ENCODE measurements around the gene ASCC2.
A peak's percentile ranks its signal among the peaks of the same experiment; 100 is the strongest.

ASCC2 gene

DNA sequence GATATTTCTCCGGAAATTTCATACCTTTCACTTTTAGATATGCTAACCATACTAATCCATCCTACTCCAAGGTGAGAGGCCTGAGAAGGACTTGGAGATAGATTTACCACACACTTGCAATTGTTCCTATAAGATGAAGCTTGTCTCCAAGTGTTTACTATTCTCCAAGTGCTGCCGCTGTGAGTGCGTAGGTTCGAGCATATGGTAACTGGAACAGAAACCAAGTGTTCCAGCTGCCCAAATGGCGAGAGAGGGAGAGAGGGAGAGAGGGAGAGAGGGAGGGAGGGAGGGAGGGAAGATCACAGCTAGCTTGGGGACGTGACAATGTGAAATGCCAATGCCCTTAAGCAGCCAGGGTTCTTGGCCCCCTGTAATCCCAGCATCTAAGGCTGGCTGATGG, 21.5 kb downstream of the ASCC2 start:
- no peak for DNase-seq

DNA sequence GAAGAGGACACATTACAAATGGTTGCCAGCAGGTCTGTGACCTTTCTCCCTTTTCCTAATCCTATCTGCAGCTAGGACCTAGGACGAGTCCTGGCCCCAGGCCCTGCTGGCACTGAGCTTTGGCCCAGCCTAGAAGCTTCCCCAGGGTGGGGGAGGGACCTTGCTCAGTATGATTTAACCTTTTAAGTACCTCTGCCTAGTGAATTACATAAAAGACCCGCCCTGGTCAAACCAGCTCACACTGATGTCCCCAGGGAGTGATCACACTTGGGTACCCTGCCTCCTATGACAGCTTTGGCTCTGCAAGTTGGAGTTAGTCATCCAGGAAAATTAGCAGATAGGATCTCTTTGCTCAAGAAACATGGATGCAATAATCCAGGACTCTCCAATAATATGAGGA, 21.9 kb downstream of the ASCC2 start:
- no peak for DNase-seq

DNA sequence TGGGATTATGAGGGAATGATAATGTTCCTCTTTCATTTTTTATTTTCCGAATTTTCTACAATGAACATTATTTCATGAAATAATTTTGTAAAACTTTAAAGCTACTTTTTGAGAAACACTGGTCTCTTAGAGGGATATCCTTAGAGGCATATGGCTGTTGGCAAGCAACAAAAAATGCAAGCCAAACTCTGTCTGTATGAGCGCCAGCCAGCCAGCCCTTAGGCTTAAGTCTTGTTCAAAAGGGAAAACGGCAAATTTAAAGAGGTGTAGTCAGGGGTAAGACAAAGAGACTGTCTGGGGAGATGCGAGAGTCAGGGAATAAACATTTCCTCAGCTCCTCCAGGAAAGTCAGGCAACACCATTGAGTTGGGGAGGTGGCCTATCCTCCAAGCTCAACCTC, 22.5 kb downstream of the ASCC2 start:
- DNase-seq = no peak

DNA sequence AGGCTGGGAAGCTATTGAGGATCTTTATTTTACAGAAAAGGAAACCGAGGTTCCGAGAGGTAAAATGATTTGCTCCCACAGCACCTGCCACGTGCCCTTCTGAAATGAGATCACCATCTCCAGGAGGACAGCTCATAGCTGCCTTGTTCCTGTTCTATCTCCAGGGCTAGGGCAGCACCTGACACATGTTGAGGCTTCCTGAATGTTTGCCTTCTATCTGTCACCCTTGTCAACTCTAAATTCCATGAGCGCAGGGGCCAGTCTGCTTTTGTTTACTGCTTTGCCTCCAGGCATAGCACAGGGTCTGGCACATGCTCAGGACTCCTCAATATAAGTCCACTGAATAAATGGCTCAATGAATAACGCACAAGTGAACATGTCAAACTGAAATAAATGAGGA, 24.1 kb downstream of the ASCC2 start:
- no peak for DNase-seq

DNA sequence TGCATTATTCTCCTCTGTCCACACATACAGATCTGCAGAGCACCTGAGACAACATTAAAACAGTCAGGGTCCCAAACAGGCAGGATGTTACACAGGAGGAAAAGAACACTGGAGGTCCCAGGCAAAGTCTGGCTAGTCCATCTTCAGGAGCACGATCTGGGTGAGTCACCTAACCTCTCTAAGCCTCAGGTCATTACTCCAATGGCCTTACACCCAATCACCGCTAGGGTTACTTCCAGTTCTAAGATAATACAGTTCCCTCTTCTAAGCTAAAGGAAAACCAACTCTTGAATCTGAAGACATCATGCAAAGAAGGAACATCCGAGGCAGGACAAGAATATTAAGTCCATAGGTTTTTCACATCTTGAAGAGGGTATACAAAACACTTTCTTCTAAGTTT, 24.5 kb downstream of the ASCC2 start:
- peak; percentile 82 for DNase-seq

DNA sequence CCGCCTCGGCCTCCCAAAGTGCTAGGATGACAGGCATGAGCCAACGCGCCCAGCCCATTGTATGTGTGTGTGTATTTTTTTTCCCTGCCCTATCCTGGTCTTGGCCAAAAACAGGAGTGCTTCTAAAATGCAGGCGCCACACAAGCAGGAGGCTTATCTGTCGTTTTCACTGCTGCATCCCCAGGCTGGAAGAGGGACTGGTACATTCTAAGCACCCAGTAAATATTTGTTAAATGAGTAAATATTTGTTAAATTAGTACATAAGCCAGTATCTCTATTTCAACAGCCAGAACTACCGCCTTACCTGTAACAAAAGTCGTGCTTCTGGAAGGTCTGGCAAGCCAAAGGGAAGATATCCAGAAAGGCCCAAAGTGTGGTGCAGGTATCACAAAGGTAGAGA, 24.9 kb downstream of the ASCC2 start:
- DNase-seq = no peak

DNA sequence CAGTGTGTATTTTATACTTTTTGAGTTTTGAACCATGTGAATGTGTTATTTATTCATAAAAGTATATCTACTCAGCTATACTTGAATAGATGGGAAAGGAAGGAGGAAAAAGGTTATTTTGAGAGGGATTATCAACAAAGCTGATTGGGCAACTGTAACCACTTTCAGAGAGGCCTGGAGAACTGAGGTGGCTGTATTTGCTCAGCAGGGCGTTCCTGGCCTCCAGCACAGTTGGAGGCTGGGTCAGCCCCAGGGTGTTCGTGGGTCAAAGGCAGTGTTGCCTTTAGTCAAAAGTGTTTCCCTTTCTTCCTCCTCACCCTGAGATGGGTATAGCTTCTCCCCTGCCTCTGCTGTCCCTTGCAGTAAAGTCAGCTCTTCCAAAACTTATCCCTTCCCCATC, 26.7 kb downstream of the ASCC2 start:
- DNase-seq = no peak

DNA sequence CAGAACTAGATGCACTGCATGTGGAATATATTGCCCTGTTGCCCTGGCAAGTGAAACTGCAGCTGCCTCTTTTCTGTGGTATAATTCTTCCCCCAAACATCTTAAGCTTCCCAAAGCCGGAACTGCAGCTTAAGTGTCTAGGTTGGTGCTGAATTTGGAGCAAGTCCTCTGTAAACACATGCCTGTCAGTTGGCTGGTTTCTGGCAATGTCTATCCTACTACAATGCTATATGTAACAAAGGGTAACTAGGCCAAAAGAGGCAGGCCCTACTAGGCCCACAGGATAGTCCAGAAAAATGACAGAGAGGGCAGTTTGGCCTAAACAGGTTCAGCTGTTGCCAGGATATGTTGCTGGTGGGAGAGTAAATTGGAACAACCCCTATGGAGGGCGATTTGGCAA, 27.9 kb downstream of the ASCC2 start:
- DNase-seq = no peak

DNA sequence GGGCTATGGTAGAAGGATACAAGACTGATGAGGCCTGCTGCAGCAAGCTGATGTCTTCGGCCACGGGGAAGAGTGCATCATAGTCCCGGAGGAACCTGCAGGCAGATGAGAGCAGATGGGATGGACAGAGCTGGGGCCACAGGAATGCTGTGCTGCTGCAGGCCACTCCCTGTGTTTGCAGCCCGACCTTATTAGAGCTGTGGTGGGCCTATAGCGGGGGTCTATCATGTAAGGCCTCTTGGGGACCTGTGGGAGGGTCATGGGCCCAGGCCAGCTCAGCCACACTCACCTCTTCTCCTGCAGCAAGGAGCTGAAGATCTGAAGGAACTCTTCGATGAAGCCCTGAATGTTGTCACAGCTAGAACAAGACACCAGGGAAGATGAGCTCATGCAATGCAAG, 31.9 kb downstream of the ASCC2 start:
- no peak for DNase-seq

DNA sequence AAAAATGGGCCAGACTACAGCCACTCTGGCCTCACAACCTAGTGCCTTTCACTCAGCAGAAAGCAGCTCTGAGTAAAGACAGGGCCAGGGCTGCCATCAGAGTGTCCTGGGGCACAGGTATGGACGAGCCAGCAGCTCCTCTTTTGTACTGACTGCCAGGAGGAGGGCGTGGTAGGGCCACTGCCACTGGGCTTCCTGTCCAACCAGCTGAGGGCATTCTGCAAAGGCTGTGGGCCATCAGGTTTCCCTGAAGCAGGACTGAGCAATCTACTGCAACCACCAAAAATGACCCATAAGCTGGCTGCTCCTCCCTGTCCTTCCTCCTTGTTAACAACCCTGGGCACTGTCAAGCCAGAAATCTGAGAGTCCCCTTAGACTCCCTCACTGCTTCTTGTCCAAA, 33.1 kb downstream of the ASCC2 start:
- no peak for DNase-seq

DNA sequence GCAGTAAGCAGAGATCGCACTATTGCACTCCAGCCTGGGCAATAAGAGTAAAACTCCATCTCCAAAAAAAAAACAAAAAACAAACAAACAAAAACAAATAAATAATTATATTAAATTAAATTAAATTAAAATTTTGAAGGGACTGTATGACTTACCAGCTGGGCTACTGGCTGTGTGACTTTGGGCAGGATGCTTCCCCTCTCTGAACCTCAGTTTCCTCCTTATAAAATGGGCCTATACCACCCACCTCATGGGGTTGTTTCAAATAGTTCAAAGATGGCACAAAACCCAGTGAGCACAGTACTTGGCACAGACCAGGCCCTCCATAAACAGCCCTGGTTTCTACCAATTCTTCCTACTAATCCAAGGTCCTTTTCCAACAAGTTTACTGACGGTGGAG, 34.9 kb downstream of the ASCC2 start:
- DNase-seq = no peak

DNA sequence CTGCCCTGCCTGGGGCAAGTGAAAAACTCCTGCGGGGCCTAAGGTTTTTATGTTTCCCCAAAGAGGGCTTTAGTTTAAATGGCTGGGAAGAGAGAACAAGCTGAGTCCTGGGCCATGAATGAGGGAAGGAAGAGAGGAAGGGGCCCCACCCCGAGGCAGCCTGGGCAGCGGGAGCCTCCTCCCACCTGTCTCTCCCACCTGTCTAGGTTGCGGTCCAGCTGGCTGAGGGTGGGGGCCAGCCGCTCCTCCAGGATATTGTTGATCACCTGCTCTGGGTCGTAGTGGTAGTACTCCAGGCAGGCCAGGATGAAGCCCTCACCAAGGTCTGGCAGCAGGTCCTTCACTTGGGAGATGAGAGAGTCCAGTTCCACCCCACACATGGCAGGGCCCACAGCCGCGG, 36.3 kb downstream of the ASCC2 start:
- no peak for DNase-seq

DNA sequence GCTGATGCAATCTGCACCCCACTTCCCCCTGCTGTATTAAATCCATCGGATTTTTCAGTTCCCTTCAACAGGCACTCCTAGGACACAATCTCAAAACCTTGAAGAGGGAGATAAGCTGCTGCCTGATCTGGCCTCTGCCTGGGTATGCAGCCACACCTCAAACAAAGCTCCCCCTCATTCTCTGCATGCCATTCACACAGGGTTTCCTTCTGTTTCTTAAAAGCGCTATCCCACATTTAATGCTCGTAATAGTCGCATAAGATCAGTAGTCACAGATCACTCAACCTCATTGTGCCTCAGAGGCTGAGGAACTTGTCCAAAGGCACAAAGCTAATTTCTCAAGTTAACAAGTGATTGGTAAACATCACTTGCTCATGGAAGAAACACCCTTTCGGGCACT, 36.9 kb downstream of the ASCC2 start:
- DNase-seq = no peak

DNA sequence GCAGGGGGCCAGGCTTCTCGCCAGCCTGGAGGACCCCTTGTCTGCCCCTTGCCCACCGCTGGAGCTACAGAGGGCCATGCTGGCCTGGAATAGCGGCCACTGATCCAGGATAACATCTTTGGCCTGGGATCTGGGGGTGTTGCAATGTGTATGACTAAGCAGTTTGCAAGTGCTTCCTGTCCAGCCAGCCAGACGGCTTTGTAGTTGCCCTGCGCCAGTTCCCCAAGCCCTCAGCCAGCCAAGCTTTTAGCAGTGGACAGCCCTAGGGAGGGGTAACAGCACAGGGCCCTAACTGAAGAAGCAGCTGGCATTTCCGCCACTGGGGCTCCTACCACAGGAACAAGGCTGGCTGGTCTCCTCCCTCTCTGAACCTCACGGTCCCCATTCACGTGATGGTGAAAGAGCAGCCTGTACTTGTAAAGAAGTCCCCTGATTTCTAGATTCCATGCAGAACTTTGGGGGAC, 38.8 kb downstream of the ASCC2 start:
- DNase-seq = peak; percentile 96

DNA sequence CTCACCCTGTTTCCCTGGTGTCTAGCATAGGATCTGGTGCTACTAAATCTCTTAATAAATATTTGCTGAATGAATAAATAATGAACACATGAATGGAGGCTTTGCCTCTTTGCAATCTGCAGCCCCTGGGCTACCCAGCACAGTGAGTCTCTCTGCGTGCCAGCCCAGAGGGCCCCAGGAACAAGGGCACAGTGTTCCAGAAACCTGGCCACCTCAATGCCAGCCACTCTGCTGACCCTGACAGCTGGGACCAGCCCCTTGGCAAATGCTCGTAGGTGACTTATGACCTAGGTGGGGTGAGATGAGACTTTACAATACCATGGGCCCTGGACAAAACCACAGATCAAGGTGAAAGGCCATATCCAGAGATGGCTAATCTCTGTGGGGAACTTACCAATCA, 39.3 kb downstream of the ASCC2 start:
- no peak for DNase-seq

DNA sequence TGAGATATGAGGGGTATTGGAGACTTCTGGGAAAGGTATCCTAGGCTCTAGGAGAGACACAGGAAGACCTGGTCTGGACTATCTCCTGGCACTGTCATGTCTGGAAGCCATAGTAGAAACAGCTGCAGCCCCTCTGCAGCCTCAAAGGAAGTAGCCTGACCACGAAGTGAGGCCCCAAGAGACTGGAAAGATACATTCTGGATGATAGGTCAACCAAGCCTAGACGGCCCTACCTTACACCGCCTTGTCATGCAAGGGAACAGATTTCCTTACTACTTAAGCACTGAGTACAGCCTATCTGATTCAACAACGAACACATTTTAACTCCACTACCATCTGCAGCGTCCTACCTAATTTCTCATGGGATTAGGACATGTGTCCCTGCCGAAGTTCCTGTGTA, 39.8 kb downstream of the ASCC2 start:
- no peak for DNase-seq

DNA sequence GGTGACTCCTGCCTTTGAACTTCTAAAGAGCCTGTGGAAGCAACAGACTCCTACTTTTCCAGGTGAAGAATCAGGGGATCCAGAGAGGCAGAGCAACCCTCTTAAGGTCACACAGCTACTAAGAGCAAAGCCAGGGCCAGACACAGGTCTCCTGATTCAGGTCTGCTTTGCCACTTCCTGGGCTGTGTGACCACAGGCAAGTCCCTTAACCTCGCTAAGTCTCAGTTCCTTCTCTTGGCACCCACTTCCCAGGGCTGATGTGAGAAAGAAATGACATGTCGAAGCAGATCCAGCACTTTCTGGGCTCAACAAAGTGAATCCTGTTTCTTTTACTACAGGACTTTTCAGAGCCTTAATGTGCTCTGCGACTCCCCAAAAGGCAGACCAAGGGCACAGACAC, 40.7 kb downstream of the ASCC2 start:
- DNase-seq = no peak

DNA sequence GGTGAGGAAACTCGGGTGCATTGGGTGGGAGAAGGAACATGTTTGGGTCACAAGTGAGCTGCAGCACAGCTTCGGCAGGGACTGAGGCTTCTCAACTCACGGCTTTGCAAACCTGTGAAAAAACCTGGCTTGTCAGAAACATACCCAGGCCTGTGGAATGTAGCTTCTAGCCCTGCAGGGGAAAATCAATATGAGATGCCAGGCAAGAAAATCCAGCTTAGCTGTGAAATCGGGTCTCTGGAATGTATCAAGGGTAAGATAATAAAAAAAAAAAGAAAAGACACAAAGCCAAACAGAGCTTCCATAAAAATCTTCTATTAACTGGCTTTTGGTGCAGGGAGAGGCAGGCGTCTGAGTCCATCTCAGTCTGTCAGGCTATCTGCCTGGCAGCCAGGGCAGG, 42.4 kb downstream of the ASCC2 start:
- no peak for DNase-seq

DNA sequence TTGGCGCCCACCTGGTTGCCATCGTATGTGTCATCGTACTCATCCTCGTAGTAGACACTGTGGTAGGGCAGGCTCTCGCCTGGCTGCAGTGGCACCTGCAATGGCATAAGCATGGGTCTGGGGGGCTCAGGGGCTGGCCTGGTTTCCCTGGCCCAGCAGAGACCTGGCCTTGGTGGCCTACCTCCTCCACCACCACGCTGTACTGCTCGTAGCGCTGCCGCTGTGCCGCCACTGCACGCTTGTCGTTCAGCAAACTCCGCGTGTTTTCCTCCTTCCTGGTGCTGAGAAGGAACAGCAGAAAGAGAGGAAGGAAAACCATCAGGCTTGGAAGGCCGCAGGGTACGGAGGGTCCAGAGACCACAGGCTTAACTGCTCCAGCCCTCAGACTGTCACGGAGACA, 44.7 kb downstream of the ASCC2 start:
- no peak for DNase-seq

DNA sequence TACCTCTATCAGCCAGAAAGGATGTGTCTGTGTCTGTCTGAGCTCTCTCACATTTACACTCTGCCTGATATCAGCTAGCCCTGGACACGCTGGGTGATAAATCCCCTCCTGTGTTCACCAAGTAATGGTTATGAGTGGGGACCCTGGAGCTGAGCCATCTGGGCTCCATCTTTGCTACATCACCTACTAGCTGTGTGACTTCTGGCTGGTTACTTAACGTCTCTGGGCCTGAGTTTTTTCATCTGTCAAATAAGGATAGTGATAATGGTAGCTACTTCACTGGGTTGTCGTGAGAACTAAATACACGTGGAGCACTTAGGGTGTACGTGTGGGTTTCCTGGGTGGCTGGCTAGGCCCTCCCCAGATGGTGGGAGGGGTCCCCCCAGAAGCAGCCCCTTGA, 48.0 kb downstream of the ASCC2 start:
- DNase-seq = no peak

DNA sequence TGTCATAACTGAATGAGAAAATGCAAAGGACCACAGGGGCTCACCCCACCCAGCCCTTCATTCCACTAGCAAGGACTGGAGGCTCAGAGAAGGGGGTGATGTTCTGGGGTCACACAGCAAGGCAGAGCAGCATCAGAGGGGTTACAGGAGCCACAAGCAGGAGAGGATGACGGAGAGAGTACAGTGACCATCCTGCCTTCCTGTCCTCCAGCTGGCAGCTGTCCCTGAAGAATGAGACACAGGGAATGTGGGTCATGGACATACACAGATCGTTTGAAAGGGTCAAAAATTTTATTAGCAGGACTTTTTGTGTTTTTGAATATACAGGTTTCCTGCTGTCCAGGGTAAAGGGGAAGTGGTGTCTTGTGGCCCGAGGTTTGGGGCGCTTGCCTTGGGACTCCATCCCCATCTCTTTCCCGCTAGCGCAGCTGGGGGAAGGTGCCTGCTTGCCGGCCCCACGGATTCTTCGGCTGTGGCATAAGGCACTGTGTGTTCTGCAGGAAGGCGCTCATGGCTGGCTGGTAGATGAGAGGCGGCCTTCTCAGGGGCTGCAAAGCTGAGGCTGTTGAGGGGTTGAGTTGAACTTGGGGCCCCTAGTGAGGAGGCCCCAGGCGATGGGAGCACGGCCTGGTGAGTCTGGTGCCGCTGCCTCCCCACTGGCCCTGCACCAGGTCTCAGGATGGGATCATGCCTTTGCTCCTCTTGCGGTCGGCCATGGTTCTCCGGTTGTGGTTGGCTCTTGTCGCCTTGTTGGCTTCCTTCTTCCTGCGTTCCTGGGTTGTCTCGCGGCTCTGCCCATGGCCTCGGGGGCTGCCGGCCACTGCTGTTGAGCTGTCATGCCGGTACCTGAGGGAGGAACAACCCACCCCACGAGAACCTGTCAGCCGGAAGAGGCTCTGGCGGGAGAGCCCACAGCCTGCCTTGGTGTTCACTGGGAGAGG, 49.5 kb downstream of the ASCC2 start:
- DNase-seq = no peak

DNA sequence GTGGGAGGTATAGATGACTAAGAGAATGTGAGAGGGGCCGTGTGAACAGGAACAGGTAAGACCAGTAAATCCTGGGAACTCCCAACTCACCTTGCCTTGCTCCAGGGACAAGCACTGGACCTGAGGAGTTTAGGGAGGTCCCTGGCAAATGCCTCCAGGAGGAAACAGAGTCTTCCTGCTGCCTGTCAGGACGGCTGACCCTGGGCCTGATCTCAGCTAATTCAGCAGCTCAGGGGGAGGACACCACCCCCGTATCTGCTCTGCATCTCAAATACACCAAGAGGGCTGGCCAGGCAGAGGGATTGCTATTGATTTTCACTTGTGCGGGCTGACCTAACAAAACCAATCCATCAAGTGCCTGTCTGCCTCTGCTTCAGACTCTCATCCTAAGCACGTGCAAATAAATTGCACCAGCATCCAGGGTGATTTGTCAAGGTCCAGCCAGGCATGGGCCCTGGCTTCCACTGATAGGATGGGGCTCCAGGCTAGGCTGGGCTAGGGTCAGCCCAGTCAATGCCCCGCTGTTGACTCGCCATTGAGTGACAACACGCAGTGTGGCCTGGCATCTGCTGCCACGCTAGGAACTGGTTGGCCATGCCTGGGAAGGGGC, 50.6 kb downstream of the ASCC2 start:
- no peak for DNase-seq

DNA sequence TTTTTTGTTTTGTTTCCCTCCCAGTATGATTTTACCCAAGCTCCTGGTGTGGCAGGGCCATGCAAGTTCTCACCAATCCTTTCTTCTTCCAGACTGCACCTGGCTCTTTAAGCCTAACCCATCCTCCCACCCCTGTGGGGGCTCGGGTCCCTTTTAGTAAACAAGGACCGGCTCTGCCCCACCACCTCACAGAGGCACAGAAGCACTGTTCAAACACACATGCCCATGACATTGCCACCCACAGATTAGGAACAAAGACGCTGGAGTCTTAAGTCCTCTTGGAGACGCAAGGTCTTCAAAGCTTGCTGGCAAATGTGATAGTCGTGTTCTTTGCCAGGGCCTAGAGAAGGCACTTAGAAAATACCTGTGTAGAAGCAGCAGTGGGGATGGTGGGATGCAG, 52.0 kb downstream of the ASCC2 start:
- no peak for DNase-seq

Measured in HCEC 1CT (cell line).